H1 (cell line): ENCODE data around the gene METRN. TPM values are rescaled to one million over a fixed set of nuclear protein-coding genes. Genes with fewer than 3 reads are reported as not detected.

Experiments used
- EP300 ChIP-seq, 2 experiments: IDR thresholded peaks; 1 replicate in 1 of 2; 2 replicates in 1 of 2; pipeline ENCODE4 v1.6.1; 2011 to 2012; ENCODE audit warnings: low read depth in 2 of 2, low read length in 2 of 2, mild to moderate bottlenecking in 2 of 2, borderline replicate concordance in 1 of 2, inconsistent platforms in 1 of 2, moderate library complexity in 1 of 2
- KDM5A ChIP-seq: fragments of 200-600 bp; IDR thresholded peaks from 2 replicates; pipeline ENCODE4 v1.7.1; 2012; ENCODE audit warnings: mild to moderate bottlenecking, low read length, inconsistent platforms, mixed read lengths
- MAFK ChIP-seq: IDR thresholded peaks from 2 replicates; pipeline ENCODE4 v1.6.1; 2012; ENCODE audit warnings: low read depth, mild to moderate bottlenecking, improper control_type of control experiment, low read length
- TEAD4 ChIP-seq: IDR thresholded peaks from 2 replicates; pipeline ENCODE4 v1.6.1; 2012; ENCODE audit warnings: low read depth, low read length, inconsistent platforms, mixed read lengths
- polyA plus RNA-seq, 7 experiments: library from polyadenylated mRNA; depleted of rRNA in 3 of 7; stranded (reverse) in 5 of 7; unstranded in 2 of 7; fragments of >200 nt in 5 of 7; fragments of 200-250 nt in 2 of 7; gene quantifications; 1 replicate in 5 of 7; 2 replicates in 1 of 7; 4 replicates in 1 of 7; pipeline versions ENCODE4 v1.2.1 to v1.2.3, GENCODE V29; 2011 to 2013; ENCODE audit warnings: missing spikeins in 2 of 7, mixed read lengths in 2 of 7
- total RNA-seq: library from RNA; stranded (reverse); fragmentation: NEBNext Ultra II Directional; extraction: Animal tissue kit (Norgen Biotek cat#: 25700); gene quantifications from 2 replicates; pipeline ENCODE4 v1.2.1, GENCODE V29; 2021
- TF ChIP-seq, protein P1 (sequence below): IDR thresholded peaks from 2 replicates; pipeline ENCODE4 v1.6.1; 2012; ENCODE audit warnings: inconsistent platforms

Gene METRN
- total and polyA plus RNA-seq, 2 of the 8 experiments (the other 6 are each of a cell fraction or from before 2014, with no cell fraction given) = 18.7 to 25.8 TPM

DNA sequence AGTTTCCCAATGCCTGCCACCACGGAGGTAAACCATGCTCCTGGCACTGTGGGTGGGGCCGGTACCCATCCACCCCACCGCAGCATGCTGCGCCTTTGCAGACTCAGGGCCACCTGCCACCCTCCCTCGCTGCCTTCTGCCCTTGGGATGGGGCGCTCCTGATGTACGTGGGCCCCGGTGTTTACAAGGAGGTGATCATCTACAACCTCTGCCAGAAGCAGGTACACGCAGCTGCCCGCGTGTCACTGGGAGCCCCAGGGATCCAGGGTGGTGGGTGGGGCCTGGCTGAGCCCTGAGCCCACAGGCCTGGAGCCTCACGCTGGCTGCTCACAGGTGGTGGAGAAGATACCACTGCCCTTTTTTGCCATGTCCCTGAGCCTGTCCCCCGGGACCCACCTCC lies 48.3 kb upstream of the METRN start (continued):
- TF ChIP-seq MAFK (no peak), TEAD4 (no peak), EP300 (IDR thresholded peaks at IDR 0.05; ENCODE audit: borderline replicate concordance in 1 of 2, low read depth in 2 of 2, low read length in 2 of 2) (no peak), KDM5A (no peak)
- TF ChIP-seq, protein P1, sequence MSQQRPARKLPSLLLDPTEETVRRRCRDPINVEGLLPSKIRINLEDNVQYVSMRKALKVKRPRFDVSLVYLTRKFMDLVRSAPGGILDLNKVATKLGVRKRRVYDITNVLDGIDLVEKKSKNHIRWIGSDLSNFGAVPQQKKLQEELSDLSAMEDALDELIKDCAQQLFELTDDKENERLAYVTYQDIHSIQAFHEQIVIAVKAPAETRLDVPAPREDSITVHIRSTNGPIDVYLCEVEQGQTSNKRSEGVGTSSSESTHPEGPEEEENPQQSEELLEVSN = no peak
